ENCODE data around the gene YWHAE. TPM values are rescaled to one million over a fixed set of nuclear protein-coding genes. Genes with fewer than 3 reads are reported as not detected.

Gene YWHAE
- total RNA-seq, 1 experiment from 2014 or later: 1,282 TPM

DNA sequence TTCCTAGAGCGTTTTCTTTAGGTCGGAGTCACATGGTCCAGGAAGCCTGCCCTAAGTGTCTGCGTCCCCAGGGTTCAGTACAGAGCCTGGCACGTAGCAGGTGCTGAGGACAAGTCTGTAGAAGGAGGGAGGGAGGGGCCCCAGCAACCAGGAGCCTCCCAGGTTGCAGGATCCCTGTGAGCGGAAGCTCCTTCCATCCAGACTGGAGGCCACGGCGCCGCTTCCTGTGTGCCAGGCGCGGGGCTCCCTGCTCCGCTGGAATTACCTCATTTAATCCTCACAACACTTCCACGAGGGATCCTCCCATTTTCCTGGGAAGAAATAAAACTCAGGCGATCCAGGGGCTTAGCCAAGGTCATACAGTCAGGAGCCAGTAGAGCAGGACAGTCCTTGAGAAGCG lies 98.5 kb downstream of the YWHAE start:
- Histone ChIP-seq H3K9ac (ENCODE audit: extremely low read depth, insufficient read length, low read length) (no peak overlapping the region), H2BK120ac (ENCODE audit: low read depth, low read length, poor library complexity, severe bottlenecking) (no peak overlapping the region), H2AK5ac (ENCODE audit: insufficient read length, low read length) (no peak overlapping the region), H4K5ac (ENCODE audit: insufficient read length, low read depth, low read length) (no peak overlapping the region), H4K20me1 (ENCODE audit: control insufficient read depth, insufficient read depth, insufficient read length) (no peaks in the 10 kb centered on the region), H3K9me3 (ENCODE audit: control insufficient read depth, low read depth, low read length) (no peaks in the 10 kb centered on the region), H2BK5ac (ENCODE audit: insufficient read length, low read length) (no peak overlapping the region), H3K23ac (ENCODE audit: insufficient read length, low read depth, low read length) (no peak overlapping the region), H3K4me1 (ENCODE audit: insufficient read depth, low read length) (no peaks in the 10 kb centered on the region), H3K23me2 (ENCODE audit: insufficient read length, low read depth, low read length, poor library complexity, severe bottlenecking) (no peaks in the 10 kb centered on the region), H4K8ac (replicated peaks; ENCODE audit: insufficient read length, low read depth, low read length) (no peak overlapping the region), H2BK20ac (ENCODE audit: low read depth, low read length, poor library complexity, severe bottlenecking) (no peak overlapping the region), H4K91ac (ENCODE audit: insufficient read length, low read depth, low read length) (no peak overlapping the region), H3K18ac (ENCODE audit: insufficient read length, low read depth, low read length) (no peak overlapping the region), H3K4ac (ENCODE audit: low read depth, low read length) (no peak overlapping the region), H3K27me3 (ENCODE audit: insufficient read depth, low read length) (no peaks in the 10 kb centered on the region), H3T11ph (ENCODE audit: low read length) (no peak overlapping the region), H2BK12ac (ENCODE audit: insufficient read length, low read depth, low read length) (no peak overlapping the region), H3K56ac (ENCODE audit: insufficient read length, low read depth, low read length) (no peak overlapping the region), H2BK15ac (ENCODE audit: low read depth, low read length) (no peak overlapping the region), H2AFZ (ENCODE audit: low read length) (no peak overlapping the region), H3K79me2 (ENCODE audit: insufficient read depth, low read length) (no peaks in the 10 kb centered on the region), H3K14ac (ENCODE audit: insufficient read depth, low read length) (no peak overlapping the region), H3K4me2 (ENCODE audit: insufficient read depth, insufficient read length, low read length) (no peak overlapping the region), H3K79me1 (ENCODE audit: insufficient read depth, low read depth, low read length, poor library complexity, severe bottlenecking) (no peaks in the 10 kb centered on the region), H3K27ac (ENCODE audit: insufficient read length, low read depth, low read length) (no peak overlapping the region)
- Mint-ChIP-seq H3K9me3 (no peaks in the 10 kb centered on the region), H3K36me3 (ENCODE audit: insufficient read depth in 1 of 3, low read depth in 3 of 3) (no peaks in the 10 kb centered on the region), H3K4me3 (no peak overlapping the region), H3K4me1 (peaks cover 7 to 10% of the 10 kb centered on the region in 2 experiments), H3K27ac (no peak overlapping the region), H3K27me3 (ENCODE audit: low read depth) (peaks cover 30% of the 10 kb centered on the region)
- TF ChIP-seq CTCF (conservative IDR thresholded peaks at IDR 0.05): no peak
- DNase-seq: no peak
- no CpG with 5 or more reads among the region's 14 CpGs for WGBS (ENCODE audit: extremely low coverage, insufficient read length, low lambda C conversion rate)

All from H9 (cell line).